Lower leg skin (tissue), 4 donors: ENCODE measurements around the gene DSCAML1. TPM values are rescaled to one million over a fixed set of nuclear protein-coding genes. Genes with fewer than 3 reads are reported as not detected.
A peak's percentile ranks its signal among the peaks of the same experiment; 100 is the strongest.

Experiments
- DNase-seq, 2 donors: peaks; one replicate each; pipeline ENCODE4 v3.0.0-alpha.2; 2019; ENCODE audit warnings: low spot score in 2 of 2
- H3K4me3 ChIP-seq: fragments of 200-600 bp; sonication (generic); 2 replicates; pipeline ENCODE4 v1.5.1; 2017; ENCODE audit warnings: mild to moderate bottlenecking, low read depth; ENCODE audit not compliant: poor library complexity, severe bottlenecking
- POLR2A ChIP-seq, 2 donors: fragments of 450-650 bp; IDR thresholded peaks; one replicate each; pipeline ENCODE4 v1.6.1; 2016 to 2017; ENCODE audit warnings: antibody characterized with exemption in 2 of 2, mild to moderate bottlenecking in 1 of 2, moderate library complexity in 1 of 2
- WGBS, 2 donors: methylation state at CpG; one replicate each; pipeline ENCODE4 v1.1.5; 2018; 5-methylcytosine and 5-hydroxymethylcytosine counted together
- intact Hi-C: fragments of 100-400 bp; cut with DNase I; formaldehyde crosslinking; loops from one replicate; pipeline ENCODE4 v1.15.0; 2023; ENCODE audit warnings: low total_unique reads
- total RNA-seq, 4 donors: library from RNA; depleted of rRNA; stranded (reverse); fragments of >200 nt; gene quantifications; one replicate each; pipeline ENCODE4 v1.1.0, GENCODE V29; 2016
- TF ChIP-seq, protein P1 (sequence below), 3 donors: fragments of 450-650 bp; IDR thresholded peaks; one replicate each; pipeline ENCODE4 v1.5.1; 2016; ENCODE audit warnings: antibody characterized with exemption in 3 of 3, mild to moderate bottlenecking in 3 of 3, moderate library complexity in 2 of 3

DSCAML1 gene
- total RNA-seq, 4 donors from 2014 or later: 0.07 to 0.13 (median 0.08) TPM

DNA sequence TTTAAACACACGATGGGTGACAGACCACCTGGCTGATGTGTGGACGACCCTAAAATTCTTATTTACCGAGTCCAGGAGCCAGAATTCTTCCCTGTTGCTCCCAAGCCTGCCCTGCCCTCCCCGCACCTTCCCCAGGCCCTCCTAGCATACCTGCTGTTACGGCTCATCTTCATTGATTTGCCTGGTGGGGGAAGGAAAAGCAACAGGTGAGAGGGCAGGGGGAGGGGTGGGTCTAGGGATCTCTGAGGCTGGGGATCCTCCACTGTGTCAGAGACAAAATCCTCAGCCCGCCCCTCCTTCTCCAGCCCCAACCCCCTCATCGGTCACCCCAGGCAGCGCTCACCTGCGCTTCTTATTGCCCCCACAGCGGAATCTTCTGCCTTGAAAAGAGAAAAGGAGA, 23.5 kb upstream of the DSCAML1 start:
- 86 to 91% methylated on average over 10 of the region's 10 CpGs for WGBS, 2 donors
- no peak overlapping the region for H3K4me3 ChIP-seq
- no peak for DNase-seq
- TF ChIP-seq POLR2A (IDR thresholded peaks at IDR 0.05): no peak
- TF ChIP-seq, protein P1, sequence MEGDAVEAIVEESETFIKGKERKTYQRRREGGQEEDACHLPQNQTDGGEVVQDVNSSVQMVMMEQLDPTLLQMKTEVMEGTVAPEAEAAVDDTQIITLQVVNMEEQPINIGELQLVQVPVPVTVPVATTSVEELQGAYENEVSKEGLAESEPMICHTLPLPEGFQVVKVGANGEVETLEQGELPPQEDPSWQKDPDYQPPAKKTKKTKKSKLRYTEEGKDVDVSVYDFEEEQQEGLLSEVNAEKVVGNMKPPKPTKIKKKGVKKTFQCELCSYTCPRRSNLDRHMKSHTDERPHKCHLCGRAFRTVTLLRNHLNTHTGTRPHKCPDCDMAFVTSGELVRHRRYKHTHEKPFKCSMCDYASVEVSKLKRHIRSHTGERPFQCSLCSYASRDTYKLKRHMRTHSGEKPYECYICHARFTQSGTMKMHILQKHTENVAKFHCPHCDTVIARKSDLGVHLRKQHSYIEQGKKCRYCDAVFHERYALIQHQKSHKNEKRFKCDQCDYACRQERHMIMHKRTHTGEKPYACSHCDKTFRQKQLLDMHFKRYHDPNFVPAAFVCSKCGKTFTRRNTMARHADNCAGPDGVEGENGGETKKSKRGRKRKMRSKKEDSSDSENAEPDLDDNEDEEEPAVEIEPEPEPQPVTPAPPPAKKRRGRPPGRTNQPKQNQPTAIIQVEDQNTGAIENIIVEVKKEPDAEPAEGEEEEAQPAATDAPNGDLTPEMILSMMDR (IDR thresholded peaks at IDR 0.05): no peak
- intact Hi-C loops: loop anchor here (10.0 kb wide), 1 partner anchor 224 kb away; no protein-coding TSS in a partner anchor

DNA sequence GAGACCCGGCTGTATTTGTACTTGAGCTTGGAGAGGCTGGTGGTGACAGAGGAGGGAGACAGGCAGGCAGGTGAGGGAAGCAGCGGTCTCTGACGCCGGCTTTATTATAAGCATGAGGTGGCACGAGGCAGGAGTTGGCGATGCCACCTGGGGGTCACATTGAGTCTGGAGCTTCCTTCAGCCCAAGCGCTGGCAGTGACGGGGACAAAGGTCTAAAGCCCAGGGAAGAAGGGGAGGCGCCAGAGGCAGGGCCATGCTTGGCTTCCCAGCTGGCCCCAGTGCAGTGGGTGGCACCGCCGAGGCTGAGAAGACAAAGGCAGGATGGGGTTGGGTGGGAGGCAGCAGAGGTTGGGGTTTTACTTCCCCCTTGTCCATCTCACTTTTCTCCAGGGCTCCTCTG, 23.1 kb upstream of the DSCAML1 start:
- intact Hi-C loops: loop anchor here (10.0 kb wide), 1 partner anchor 225 kb away; no protein-coding TSS in a partner anchor
- TF ChIP-seq, protein P1 (IDR thresholded peaks at IDR 0.05): no peak
- no peak for TF ChIP-seq POLR2A (IDR thresholded peaks at IDR 0.05)
- WGBS, 2 donors: 87% methylated on average over 11 of the region's 11 CpGs
- no peak overlapping the region for H3K4me3 ChIP-seq
- no peak for DNase-seq

DNA sequence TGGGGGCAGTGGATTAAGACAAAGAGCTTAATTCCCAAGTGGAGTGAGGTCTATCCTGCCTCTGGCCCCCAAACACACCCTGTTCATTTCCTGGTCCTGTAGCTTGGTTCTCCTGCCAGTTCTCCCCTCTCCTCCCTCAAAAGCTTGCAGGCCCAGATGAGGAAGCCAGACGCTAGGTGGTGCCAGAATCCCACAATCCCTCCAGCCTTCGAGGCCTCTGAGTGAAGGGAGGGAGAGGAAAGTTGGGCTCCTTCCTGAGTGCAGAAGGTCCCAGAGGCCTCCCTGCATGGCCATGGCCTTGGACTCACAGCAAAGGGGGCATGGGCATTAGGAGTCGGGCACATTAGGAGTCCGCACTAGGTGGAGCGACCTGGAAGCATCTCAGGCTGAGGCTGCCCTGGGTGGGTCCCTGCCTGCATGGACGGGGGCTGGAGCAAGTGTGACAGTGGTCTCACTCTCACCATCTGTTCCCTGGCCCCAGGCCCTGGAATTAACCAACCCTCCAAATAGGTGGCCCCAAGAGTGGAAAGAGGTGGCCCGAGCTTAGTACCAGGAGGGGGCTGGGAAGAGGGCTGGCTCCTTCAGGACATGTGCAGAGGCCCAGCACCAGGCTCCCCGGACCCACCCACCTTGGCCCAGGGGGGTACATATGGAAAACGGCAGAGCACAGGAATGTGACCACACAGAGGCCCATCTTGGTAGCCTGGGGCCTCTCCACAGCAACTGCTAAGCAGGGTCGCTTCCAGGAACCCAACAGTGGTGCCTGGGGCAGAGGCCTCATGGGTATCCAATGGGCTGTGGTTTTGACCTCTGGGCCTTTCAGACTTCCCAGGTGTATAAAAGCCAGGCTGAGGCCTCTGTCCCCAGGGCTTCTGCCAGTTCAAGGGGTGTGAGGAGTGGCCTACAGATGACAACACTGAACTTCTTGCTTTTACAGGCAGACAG, 22.4 kb upstream of the DSCAML1 start:
- WGBS, 2 donors: 72 to 80% methylated on average over 8 to 10 of the region's 10 CpGs
- H3K4me3 ChIP-seq: no peak overlapping the region
- intact Hi-C loops: loop anchor here (5.0 to 10.0 kb wide), 2 partner anchors 225 to 392 kb away; no protein-coding TSS in a partner anchor
- DNase-seq: no peak
- no peak for TF ChIP-seq POLR2A (IDR thresholded peaks at IDR 0.05)
- TF ChIP-seq, protein P1 (IDR thresholded peaks at IDR 0.05): no peak

DNA sequence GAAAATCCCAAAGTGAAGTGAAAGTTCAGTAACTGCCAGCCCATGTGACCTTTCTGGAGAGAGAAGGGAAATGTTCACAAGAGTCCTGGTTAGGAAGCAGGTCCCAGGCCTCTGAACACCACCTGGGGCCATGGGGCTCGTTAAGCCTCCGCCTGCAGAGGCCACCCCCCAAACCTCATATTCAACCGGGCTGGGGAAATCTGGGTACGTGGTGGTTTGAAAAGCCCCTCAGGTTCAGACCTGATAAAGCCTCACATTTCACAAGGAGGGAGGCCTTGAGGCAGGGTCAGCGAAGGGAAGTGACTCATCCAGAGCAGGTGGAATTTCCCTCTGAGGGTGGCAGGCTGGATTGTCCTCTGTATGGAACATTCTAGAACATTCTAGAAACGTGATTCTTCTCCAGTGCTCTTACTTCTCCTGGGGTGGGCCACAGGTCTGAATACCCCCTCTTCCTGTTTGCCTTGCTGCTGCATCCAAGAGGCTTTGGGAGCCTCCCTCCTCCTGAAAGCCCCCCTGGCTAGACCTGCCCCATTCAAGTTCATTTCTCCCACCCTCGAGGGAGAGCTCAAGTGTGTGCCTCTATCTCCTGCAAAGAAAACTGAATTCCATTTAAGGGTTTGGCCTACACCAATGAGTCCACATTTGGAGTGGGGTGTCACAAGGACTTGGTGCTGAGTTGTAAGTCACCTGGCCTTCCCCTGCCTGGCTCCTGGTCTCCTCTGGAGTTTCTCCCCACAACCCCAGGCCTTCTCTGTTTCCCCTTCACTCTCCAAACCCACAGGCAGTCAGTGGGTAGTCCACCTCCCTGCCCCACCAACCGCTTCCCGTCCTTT, 21.2 kb upstream of the DSCAML1 start:
- no peak for TF ChIP-seq POLR2A (IDR thresholded peaks at IDR 0.05)
- TF ChIP-seq, protein P1 (IDR thresholded peaks at IDR 0.05): no peak
- no peak overlapping the region for H3K4me3 ChIP-seq
- WGBS, 2 donors: 52 to 57% methylated on average over 9 of the region's 9 CpGs
- DNase-seq: no peak
- intact Hi-C loops: loop anchor here (5.0 kb wide), 1 partner anchor 391 kb away; no protein-coding TSS in a partner anchor

DNA sequence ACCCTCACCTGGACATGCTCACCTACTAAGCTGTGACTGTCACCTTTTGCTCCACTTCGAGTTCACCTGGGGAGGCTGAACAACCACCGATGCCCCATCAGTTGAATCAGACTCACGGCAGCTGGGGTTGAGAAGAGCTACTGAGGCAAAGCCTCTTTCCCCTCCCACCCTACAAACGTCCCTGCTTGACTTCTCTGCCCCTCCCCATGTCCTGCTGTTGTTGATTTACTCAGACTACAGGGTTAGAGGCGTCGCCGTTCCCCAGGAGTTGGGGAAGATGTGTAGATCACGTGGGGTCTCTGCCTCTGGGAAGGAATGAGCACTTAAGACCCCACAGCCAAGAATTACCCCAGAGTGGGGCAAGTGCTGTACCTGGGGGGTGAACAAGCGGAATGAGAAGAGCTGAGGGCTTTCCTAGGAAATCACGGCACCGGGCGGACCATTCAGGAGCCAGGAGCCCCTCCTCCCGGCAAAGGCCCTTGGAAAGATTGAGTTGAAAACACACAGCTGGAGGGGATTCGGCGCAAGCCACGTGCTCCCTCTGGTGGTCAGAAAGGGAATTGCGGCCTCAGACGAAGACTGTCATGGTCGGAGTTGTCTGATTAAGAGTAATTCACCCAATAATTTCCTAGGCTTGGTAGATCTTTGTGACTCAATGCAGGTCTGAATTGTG, 20.5 kb upstream of the DSCAML1 start:
- H3K4me3 ChIP-seq: no peak overlapping the region
- TF ChIP-seq POLR2A (IDR thresholded peaks at IDR 0.05): no peak
- TF ChIP-seq, protein P1 (IDR thresholded peaks at IDR 0.05): peak in 2 of 3 donors; percentile 80 to 98
- peak; percentile 74 to 97 for DNase-seq
- 18 to 19% methylated on average over 19 of the region's 19 CpGs for WGBS, 2 donors
- intact Hi-C loops: loop anchor here (5.0 kb wide), 1 partner anchor 390 kb away; no protein-coding TSS in a partner anchor
